Measurements from ENCODE around the gene PNPLA5.

The PNPLA5 gene

GRCh38 chr22:43854786-43855271, 37.0 kb downstream of the PNPLA5 start:
- DNase-seq (ENCODE audit: low spot score), result no peak

- DNase-seq (ENCODE audit: low spot score), result no peak
Measured at GRCh38 chr22:43854121-43854785, 37.6 kb downstream of the PNPLA5 start.

- DNase-seq (ENCODE audit: low spot score), result no peak
Measured at GRCh38 chr22:43853328-43853931, 38.4 kb downstream of the PNPLA5 start.

GRCh38 chr22:43852573-43853327, 39.1 kb downstream of the PNPLA5 start:
- DNase-seq (ENCODE audit: low spot score), result no peak

- DNase-seq (ENCODE audit: low spot score), result no peak
Measured at GRCh38 chr22:43851979-43852307, 39.9 kb downstream of the PNPLA5 start.

GRCh38 chr22:43851058-43851978, 40.5 kb downstream of the PNPLA5 start:
- no peak for DNase-seq (ENCODE audit: low spot score)

GRCh38 chr22:43850529-43850928, 41.3 kb downstream of the PNPLA5 start:
- no peak for DNase-seq (ENCODE audit: low spot score)

GRCh38 chr22:43849731-43850130, 42.1 kb downstream of the PNPLA5 start:
- DNase-seq (ENCODE audit: low spot score), result no peak

GRCh38 chr22:43848366-43849171, 43.2 kb downstream of the PNPLA5 start:
- DNase-seq (ENCODE audit: low spot score), result peak; percentile 69

- no peak for DNase-seq (ENCODE audit: low spot score)
Measured at GRCh38 chr22:43847376-43848289, 44.2 kb downstream of the PNPLA5 start.

GRCh38 chr22:43846966-43847365, 44.8 kb downstream of the PNPLA5 start:
- no peak for DNase-seq (ENCODE audit: low spot score)

- no peak for DNase-seq (ENCODE audit: low spot score)
Measured at GRCh38 chr22:43845981-43846380, 45.8 kb downstream of the PNPLA5 start.

GRCh38 chr22:43844560-43845545, 47.0 kb downstream of the PNPLA5 start:
- no peak for DNase-seq (ENCODE audit: low spot score)

GRCh38 chr22:43843783-43844530, 47.9 kb downstream of the PNPLA5 start:
- DNase-seq (ENCODE audit: low spot score), result no peak

GRCh38 chr22:43841742-43842141, 50.1 kb downstream of the PNPLA5 start:
- no peak for DNase-seq (ENCODE audit: low spot score)

- DNase-seq (ENCODE audit: low spot score), result no peak
Measured at GRCh38 chr22:43840851-43841250, 51.0 kb downstream of the PNPLA5 start.

- DNase-seq (ENCODE audit: low spot score), result no peak
Measured at GRCh38 chr22:43840431-43840830, 51.4 kb downstream of the PNPLA5 start.

GRCh38 chr22:43839781-43840180, 52.0 kb downstream of the PNPLA5 start:
- no peak for DNase-seq (ENCODE audit: low spot score)
